H1 (cell line): ENCODE measurements around the gene TEKT4. TPM values are rescaled to one million over a fixed set of nuclear protein-coding genes. Genes with fewer than 3 reads are reported as not detected.
"Not testable (repeated sequence)": the region's sequence is repeated elsewhere in the genome, so short reads cannot be mapped to it uniquely, and the experiment has no call there.

Experiments used
- CTCF ChIA-PET: fragments of 300-600 bp; sonication (Branson Sonifier 250); formaldehyde crosslinking; loops from one replicate; lab custom pipeline; 2021; ENCODE audit not compliant: partially characterized antibody; lab: Charles Lee
- POLR2A ChIA-PET: fragments of 300-600 bp; sonication (Branson Sonifier 250); formaldehyde crosslinking; loops from one replicate; lab custom pipeline; 2021; ENCODE audit warnings: inconsistent platforms; ENCODE audit not compliant: partially characterized antibody; lab: Charles Lee
- DNase-seq, 2 experiments: peaks; one replicate each; pipeline versions ENCODE4 v3.0.0 to v3.0.0-alpha.2; 2010 to 2022; ENCODE audit warnings: low spot score in 2 of 2, low read depth in 1 of 2, mixed read lengths in 1 of 2
- FAIRE-seq: peaks from 2 replicates; lab custom pipeline; 2011; peaks lifted over from hg19 to GRCh38; lab: Jason Lieb, UNC
- H2AFZ ChIP-seq: 2 replicates; pipeline ENCODE4 v1.8.1; 2012; ENCODE audit warnings: low read length, inconsistent platforms
- H2AK5ac ChIP-seq: 2 replicates; pipeline ENCODE4 v1.6.1; 2013; ENCODE audit warnings: low read depth, low read length
- H2BK120ac ChIP-seq: replicated peaks from 2 replicates; pipeline ENCODE3; 2013; ENCODE audit warnings: low read depth, low read length, inconsistent platforms
- H2BK12ac ChIP-seq: 2 replicates; pipeline ENCODE4 v1.6.1; 2013; ENCODE audit warnings: low read depth, low read length
- H2BK15ac ChIP-seq: 2 replicates; pipeline ENCODE4 v1.6.1; 2013; ENCODE audit warnings: low read length
- H2BK20ac ChIP-seq: 2 replicates; pipeline ENCODE4 v1.6.1; 2013; ENCODE audit warnings: low read length
- H2BK5ac ChIP-seq: 2 replicates; pipeline ENCODE4 v1.6.1; 2013; ENCODE audit warnings: low read depth, low read length
- H3K14ac ChIP-seq: 2 replicates; pipeline ENCODE4 v1.6.1; 2013; ENCODE audit warnings: inconsistent platforms; ENCODE audit not compliant: insufficient read length
- H3K18ac ChIP-seq: 2 replicates; pipeline ENCODE4 v1.6.1; 2013; ENCODE audit warnings: low read length; ENCODE audit errors: extremely low read depth
- H3K23ac ChIP-seq: 2 replicates; pipeline ENCODE4 v1.6.1; 2013; ENCODE audit warnings: inconsistent platforms; ENCODE audit not compliant: insufficient read length
- H3K23me2 ChIP-seq: 2 replicates; pipeline ENCODE4 v1.6.1; 2013; ENCODE audit warnings: low read depth, low read length
- H3K27ac ChIP-seq: 2 replicates; pipeline ENCODE4 v1.6.1; 2011; ENCODE audit warnings: low read depth, low read length, inconsistent platforms
- H3K27me3 ChIP-seq, 4 experiments: replicated peaks in 1 of 4; 1 replicate in 1 of 4; 2 replicates in 3 of 4; pipeline versions ENCODE4 v1.6.1 to v1.8.1; 2011 to 2013; ENCODE audit warnings: low read length in 3 of 4, mild to moderate bottlenecking in 3 of 4, inconsistent platforms in 2 of 4, mixed read lengths in 2 of 4, moderate library complexity in 1 of 4; ENCODE audit not compliant: control insufficient read depth in 3 of 4, insufficient read depth in 3 of 4; ENCODE audit errors: extremely low read depth in 1 of 4
- H3K36me3 ChIP-seq, 4 experiments: 2 replicates each; pipeline versions ENCODE4 v1.6.1 to v1.8.1; 2011 to 2013; ENCODE audit warnings: mild to moderate bottlenecking in 4 of 4, low read length in 3 of 4, moderate library complexity in 2 of 4, control low read depth in 1 of 4, inconsistent platforms in 1 of 4; ENCODE audit not compliant: insufficient read depth in 4 of 4, control insufficient read depth in 2 of 4
- H3K4ac ChIP-seq: replicated peaks from 2 replicates; pipeline ENCODE3; 2013; ENCODE audit warnings: low read length, low read depth, mixed read lengths, inconsistent platforms; ENCODE audit not compliant: insufficient read length
- H3K4me1 ChIP-seq, 4 experiments: replicated peaks in 1 of 4; 1 replicate in 1 of 4; 2 replicates in 3 of 4; pipeline versions ENCODE4 v1.6.1 to v1.8.1; 2011 to 2013; ENCODE audit warnings: low read length in 3 of 4, inconsistent platforms in 2 of 4, mixed read lengths in 1 of 4; ENCODE audit not compliant: insufficient read depth in 4 of 4, control insufficient read depth in 3 of 4
- H3K4me2 ChIP-seq, 2 experiments: 2 replicates each; pipeline versions ENCODE4 v1.6.1 to v1.8.1; 2011 to 2013; ENCODE audit warnings: low read depth in 2 of 2, low read length in 2 of 2, control low read depth in 1 of 2, inconsistent platforms in 1 of 2, mild to moderate bottlenecking in 1 of 2; ENCODE audit not compliant: insufficient read depth in 1 of 2
- H3K4me3 ChIP-seq, 4 experiments: fragments of 200-600, 300-600 bp in 1 of 4; sonication (generic), shearing (Covaris generic), sonication (Bioruptor Twin) in 1 of 4; 2 replicates each; pipeline versions ENCODE4 v1.5.1 to v1.8.1; 2011 to 2016; ENCODE audit warnings: low read length in 4 of 4, low read depth in 3 of 4, control low read depth in 2 of 4, inconsistent platforms in 2 of 4, mild to moderate bottlenecking in 2 of 4, mixed read lengths in 1 of 4, moderate library complexity in 1 of 4; ENCODE audit not compliant: insufficient read depth in 2 of 4; ENCODE audit errors: extremely low read depth in 1 of 4
- H3K56ac ChIP-seq: replicated peaks from 2 replicates; pipeline ENCODE3; 2013; ENCODE audit warnings: low read depth, mild to moderate bottlenecking, mixed read lengths, low read length, inconsistent platforms; ENCODE audit not compliant: insufficient read length
- H3K79me1 ChIP-seq: 2 replicates; pipeline ENCODE4 v1.6.1; 2013; ENCODE audit warnings: low read depth, low read length, control low read depth
- H3K79me2 ChIP-seq, 2 experiments: 2 replicates each; pipeline versions ENCODE4 v1.6.1 to v1.8.1; 2012 to 2013; ENCODE audit warnings: low read length in 2 of 2, mild to moderate bottlenecking in 2 of 2, inconsistent platforms in 1 of 2; ENCODE audit not compliant: insufficient read depth in 2 of 2, control insufficient read depth in 1 of 2
- H3K9ac ChIP-seq, 4 experiments: replicated peaks in 1 of 4; 1 replicate in 1 of 4; 2 replicates in 3 of 4; pipeline versions ENCODE4 v1.6.1 to v1.8.1; 2011 to 2013; ENCODE audit warnings: low read depth in 3 of 4, low read length in 3 of 4, control low read depth in 2 of 4, mild to moderate bottlenecking in 2 of 4, moderate library complexity in 2 of 4, inconsistent platforms in 1 of 4; ENCODE audit errors: extremely low read depth in 1 of 4
- H3K9me3 ChIP-seq, 2 experiments: 2 replicates each; pipeline versions ENCODE4 v1.6.1 to v1.8.1; 2012 to 2013; ENCODE audit warnings: mild to moderate bottlenecking in 2 of 2, moderate library complexity in 2 of 2, control low read depth in 1 of 2, inconsistent platforms in 1 of 2, low read depth in 1 of 2, low read length in 1 of 2, mixed read lengths in 1 of 2; ENCODE audit not compliant: insufficient read depth in 2 of 2
- H4K20me1 ChIP-seq, 2 experiments: replicated peaks in 1 of 2; 2 replicates each; pipeline versions ENCODE3 to v1.8.1; 2011 to 2013; ENCODE audit warnings: inconsistent platforms in 2 of 2, low read length in 2 of 2, mild to moderate bottlenecking in 1 of 2; ENCODE audit not compliant: insufficient read depth in 2 of 2, control insufficient read depth in 1 of 2
- H4K5ac ChIP-seq: 2 replicates; pipeline ENCODE4 v1.6.1; 2013; ENCODE audit warnings: low read length, low read depth, mixed read lengths, inconsistent platforms; ENCODE audit not compliant: insufficient read length
- H4K8ac ChIP-seq: 2 replicates; pipeline ENCODE4 v1.8.0; 2013; ENCODE audit warnings: mild to moderate bottlenecking, moderate library complexity, low read length, inconsistent platforms; ENCODE audit not compliant: insufficient read depth; ENCODE audit errors: extremely low read depth
- H4K91ac ChIP-seq: replicated peaks from 2 replicates; pipeline ENCODE3; 2013; ENCODE audit warnings: low read length, mixed read lengths, inconsistent platforms; ENCODE audit not compliant: insufficient read length
- WGBS, 2 experiments: shearing (Covaris generic) in 1 of 2; methylation state at CpG; one replicate each; pipeline versions ENCODE4 v1.1.6 to v1.1.7; 2013 to 2015; ENCODE audit warnings: low lambda C conversion rate in 2 of 2, mixed read lengths in 2 of 2, inconsistent platforms in 1 of 2, low coverage in 1 of 2, missing lambda C conversion rate in 1 of 2; ENCODE audit not compliant: insufficient replicate concordance in 2 of 2, insufficient coverage in 1 of 2, insufficient read length in 1 of 2; ENCODE audit errors: extremely low coverage in 1 of 2, missing lambda C conversion rate in 1 of 2; 5-methylcytosine and 5-hydroxymethylcytosine counted together
- polyA plus RNA-seq, 7 experiments: library from polyadenylated mRNA; depleted of rRNA in 3 of 7; stranded (reverse) in 5 of 7; unstranded in 2 of 7; fragments of >200 nt in 5 of 7; fragments of 200-250 nt in 2 of 7; gene quantifications; 1 replicate in 5 of 7; 2 replicates in 1 of 7; 4 replicates in 1 of 7; pipeline versions ENCODE4 v1.2.1 to v1.2.3, GENCODE V29; 2011 to 2013; ENCODE audit warnings: missing spikeins in 2 of 7, mixed read lengths in 2 of 7
- total RNA-seq: library from RNA; stranded (reverse); fragmentation: NEBNext Ultra II Directional; extraction: Animal tissue kit (Norgen Biotek cat#: 25700); gene quantifications from 2 replicates; pipeline ENCODE4 v1.2.1, GENCODE V29; 2021

The TEKT4 gene
- total and polyA plus RNA-seq, 2 of the 8 experiments (the other 6 are each of a cell fraction or from before 2014, with no cell fraction given), result not detected

DNA sequence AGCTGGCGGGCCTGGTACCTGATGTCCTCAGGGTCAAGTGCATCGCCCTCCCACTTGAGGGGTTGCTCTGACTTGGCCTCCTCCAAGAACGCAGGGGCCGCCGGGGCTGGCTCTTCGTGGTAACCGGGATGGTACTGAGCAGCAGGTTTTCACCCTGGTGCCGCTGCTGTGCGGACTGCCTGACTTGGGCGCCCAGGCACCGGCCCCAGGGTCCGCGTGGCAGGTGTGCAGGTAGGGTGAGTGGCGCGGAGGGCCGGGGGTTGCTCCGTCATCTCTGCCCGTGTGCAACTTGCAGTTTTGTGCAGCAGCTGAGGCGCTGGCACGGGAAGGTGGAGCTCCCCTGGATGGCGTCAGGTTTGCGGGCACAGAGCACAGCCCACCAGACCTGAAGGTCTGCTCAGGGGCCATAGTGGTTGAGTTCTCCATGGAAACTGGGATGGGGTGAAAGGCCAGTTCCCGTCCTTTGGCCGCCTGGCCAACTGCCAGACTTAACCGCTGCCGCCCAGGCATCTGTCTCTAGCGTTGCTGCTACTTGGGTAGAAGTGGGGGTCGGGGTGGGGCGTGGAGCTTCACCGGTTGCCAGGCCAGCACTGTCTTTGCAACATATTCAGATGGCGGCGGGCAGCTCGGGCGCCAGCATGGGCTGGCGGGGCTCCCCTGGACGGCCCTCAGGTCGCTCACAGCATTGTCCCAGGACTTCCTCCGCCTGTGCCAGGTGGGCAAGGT is 12.9 kb upstream of the TEKT4 start:
- H3K14ac ChIP-seq, H3K18ac ChIP-seq, H4K91ac ChIP-seq, H4K5ac ChIP-seq, H3K4me2 ChIP-seq, H2BK20ac ChIP-seq, H3K23ac ChIP-seq, H3K9ac ChIP-seq, H3K56ac ChIP-seq, H3K27me3 ChIP-seq, H4K8ac ChIP-seq, H3K4ac ChIP-seq, H3K79me2 ChIP-seq, H2BK5ac ChIP-seq, H2BK12ac ChIP-seq, H2AK5ac ChIP-seq, POLR2A ChIA-PET, H3K4me3 ChIP-seq, H3K36me3 ChIP-seq, CTCF ChIA-PET, H2AFZ ChIP-seq, H3K4me1 ChIP-seq, H2BK15ac ChIP-seq, H2BK120ac ChIP-seq, H3K27ac ChIP-seq, FAIRE-seq, H4K20me1 ChIP-seq, H3K23me2 ChIP-seq, H3K79me1 ChIP-seq: not testable (repeated sequence)
- peaks cover 14 to 57% of the 10 kb centered on the region in 2 experiments; a peak in 3 of 4 replicates for H3K9me3 ChIP-seq
- peak in 1 of 2 experiments; percentile 39 for DNase-seq
- 94% methylated on average over 29 of the region's 38 CpGs; no CpG with 5 or more reads in 1 of the 2 experiments for WGBS, 2 experiments
